T-helper 1 cell treated with Interleukin-12 subunit alpha and Interleukin-12 subunit beta and Interleukin-4 antibody, amounts not matched to agents 30 ng/mL and 1 ng/mL, for 36 hours (primary cell): ENCODE measurements around the gene HMG20B. TPM values are rescaled to one million over a fixed set of nuclear protein-coding genes. Genes with fewer than 3 reads are reported as not detected.
"Not testable (repeated sequence)": the region's sequence is repeated elsewhere in the genome, so short reads cannot be mapped to it uniquely, and the experiment has no call there.

Experiments used
- intact Hi-C: fragments of 100-400 bp; cut with micrococcal nuclease; formaldehyde crosslinking; loops from one replicate; pipeline ENCODE4 v1.15.1; 2024
- total RNA-seq: library from RNA; stranded (reverse); gene quantifications from 2 replicates; pipeline ENCODE4 v1.2.3, GENCODE V29; 2022

HMG20B gene
- total RNA-seq: 41.5 and 44.3 TPM in 2 replicates

DNA sequence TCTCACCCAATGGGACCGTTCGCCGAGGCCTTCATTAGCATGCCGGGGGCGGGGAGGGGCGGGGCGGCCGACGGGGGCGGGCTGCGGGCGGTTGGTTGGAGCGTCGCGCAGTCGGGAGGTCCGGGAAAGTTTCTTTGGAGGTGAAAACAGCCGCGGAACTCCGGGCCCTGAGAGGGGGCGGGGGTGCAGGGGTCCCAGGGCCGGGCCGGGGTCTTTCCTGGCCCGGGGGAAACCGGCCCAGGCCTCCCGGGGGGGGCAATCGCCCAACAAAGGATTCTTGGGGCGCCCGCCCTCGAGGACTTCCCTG, at the start of gene HMG20B:
Gene HMG20B (plus strand): TSS at position 90 of the 307 bp plus-strand sequence. CDS start 366 bp downstream, outside the sequence.
- intact Hi-C loops: loop anchor here (1.0 to 5.0 kb wide), 15 partner anchors 16 to 1711 kb away; partner anchors contain the start of genes EEF2, FZR1, KLF16 and MFSD12

DNA sequence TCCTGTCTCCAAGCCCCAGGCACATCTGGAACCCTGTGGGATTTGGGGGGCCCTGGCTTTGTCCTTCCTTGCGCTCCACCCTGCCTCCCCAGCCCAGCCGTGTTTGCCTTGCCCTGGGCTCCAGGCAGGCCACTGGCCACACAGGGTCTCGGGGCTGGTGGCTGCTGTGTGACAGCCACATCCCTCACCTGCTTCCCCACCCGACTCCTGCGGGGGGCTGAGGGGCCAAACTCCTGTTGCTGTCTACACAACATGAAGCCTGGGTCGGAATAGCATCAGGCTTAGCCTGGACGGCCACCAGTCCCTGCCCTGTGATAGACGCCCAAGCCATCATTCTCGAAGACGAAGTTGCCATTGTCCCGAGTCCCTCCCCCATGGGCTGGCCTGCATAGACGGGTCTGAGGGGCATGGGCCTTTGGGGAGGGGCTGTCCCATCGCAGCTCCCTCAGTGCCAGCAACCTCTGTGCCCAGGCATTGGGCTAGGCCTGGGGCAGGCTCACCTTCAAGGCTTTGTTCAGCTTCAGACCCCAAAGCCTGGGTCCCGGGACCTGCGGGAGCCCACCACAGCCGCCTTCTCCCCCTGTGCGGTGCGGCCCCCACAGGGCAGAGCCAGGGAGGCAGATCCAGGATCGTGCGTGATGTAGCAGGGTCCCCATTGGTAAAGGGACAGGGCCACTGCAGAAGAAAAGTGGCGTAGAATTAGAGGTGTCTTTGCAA, 49.2 kb upstream of the HMG20B start:
- intact Hi-C loops: no loop called here

DNA sequence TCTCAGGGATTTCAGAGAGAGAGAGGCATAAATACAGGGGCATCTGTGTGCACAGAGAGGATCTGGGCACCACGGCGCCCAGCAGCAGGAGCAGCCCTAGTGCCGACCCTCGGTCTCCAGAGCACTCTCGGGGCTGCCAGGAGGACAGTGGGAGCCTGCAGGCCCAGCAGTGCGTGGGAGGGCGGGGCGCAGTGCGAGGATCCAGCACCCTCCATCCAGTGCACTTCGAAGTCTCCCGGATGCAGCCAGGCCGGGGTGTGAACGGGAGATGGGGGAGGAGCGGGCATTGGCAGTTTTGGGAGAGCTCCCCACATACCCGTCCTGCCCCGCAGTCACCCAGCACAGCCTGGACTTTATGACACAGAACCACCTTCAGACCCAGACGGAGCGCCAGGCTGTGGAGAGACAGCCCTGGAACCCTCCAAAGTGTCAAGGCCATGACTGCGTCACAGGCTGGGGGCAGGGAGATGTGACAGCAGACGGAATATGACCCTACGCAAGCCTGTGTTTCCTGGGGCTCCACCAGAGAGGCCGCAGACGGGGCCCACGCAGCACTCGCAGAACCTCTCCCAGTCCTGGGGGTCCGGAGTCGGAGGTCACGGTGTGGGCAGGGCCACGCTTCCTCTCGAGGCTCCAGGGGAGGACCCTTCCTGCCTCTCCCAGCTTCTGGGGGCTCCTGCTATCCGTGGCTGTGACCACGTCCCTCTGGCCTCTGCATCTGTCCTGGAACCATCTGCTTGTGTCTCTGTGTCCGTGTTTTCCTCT, 48.5 kb upstream of the HMG20B start:
- intact Hi-C loops: no loop called here

DNA sequence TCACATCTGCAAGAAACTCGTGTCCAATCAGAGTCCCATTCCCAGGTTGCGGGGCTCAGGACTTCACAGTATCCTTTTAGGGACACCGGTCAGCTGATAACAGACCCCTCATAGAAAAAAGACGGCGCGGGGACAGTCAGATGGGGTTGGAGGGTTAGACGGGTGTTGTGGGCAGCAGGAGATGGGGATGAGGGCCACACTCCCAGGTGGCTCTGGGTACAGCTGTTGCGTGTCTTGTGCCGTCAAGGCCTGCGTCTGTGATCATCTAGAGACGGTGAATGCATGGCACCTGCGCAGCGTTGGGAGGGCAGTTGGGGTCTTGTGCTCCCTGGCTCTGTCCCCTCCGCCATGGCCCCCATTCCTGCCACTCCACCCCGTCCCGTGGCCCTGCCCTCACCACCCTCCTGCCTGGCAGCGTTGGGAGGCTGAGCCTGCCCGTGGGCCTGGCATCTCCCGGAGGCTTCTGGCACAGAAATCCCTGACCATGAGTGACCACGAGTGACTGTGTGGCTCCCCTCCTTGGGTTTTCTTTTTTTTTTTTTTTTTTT, 47.8 kb upstream of the HMG20B start:
- intact Hi-C loops: no loop called here

DNA sequence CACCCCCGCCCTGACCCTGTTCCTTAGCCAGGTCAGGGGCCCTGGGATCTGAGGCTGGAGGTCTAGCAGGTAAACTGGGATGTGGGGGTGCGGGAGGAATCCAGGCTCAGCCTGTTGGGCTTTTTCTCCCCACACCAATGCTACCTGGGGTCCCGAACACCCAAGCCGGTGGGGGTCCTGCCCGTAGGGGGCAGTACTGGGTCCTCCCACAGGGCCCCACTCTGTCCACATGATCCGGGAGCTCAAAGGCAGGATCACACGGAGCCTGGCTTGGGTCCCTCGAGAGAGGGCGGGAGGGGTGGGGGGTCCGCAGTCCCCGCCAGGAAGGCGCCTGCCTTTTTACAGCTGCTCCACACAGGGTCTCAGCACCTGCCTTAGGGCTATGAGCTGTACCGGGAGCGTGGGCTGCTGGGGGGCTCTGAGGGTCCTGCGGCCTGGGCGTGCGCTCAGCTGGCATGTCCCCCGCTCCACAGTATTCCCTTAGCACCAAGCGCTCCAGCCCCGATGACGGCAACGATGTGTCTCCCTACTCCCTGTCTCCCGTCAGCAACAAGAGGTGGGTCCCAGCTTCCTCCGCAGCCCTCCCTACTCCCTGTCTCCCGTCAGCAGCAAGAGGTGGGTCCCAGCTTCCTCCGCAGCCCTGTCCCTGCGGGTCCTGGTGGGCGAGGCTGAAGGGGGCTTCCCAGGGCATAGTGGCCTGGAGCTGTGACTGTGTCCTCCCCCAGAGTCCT, 46.1 kb upstream of the HMG20B start:
- intact Hi-C loops: no loop called here

DNA sequence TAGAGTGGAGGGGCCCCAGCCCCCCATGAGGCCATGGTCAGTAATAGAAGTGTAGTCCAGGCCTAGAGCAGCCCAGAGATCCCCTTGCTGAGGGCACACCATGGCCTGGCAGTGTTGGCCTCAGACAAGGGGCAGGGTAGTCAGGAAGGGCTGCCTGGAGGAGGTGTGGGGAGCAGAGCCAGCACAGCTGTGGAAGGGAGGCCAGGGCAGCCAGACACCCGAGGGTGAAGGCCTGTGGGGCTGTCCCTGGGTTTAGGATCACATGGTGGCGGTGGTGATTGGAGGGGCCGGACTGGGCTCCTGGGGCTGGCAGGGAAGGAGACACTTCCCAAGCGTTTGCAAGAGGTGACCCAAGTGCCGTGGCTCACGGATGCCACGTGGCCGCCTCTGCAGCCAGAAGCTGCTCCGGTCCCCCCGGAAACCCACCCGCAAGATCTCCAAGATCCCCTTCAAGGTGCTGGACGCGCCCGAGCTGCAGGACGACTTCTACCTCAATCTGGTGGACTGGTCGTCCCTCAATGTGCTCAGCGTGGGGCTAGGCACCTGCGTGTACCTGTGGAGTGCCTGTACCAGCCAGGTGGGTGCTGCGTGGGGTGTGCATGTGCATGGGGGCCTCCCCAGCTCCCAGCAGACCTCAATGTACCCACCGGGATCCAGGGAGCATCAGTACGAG, 45.4 kb upstream of the HMG20B start:
- intact Hi-C loops: no loop called here

DNA sequence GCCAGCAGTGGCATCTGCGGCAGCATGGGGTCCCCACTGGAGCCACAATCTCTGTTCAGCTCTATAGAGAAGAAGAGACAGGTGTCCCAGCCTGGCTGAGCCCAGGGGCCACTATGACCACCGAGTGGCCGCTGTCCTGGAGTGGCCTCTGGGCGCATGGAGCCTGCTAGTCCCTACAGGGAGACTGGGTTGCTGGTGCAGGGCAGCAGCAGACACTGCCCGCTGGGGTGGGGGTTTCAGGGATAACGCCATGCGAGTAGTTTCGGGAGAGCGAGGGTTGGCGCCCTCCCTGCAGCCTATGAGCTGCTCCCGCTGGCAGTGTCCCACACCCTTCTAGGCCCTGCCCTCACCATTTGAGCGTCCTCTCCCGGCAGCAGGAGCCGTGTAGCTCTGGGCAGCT, 44.7 kb upstream of the HMG20B start:
- intact Hi-C loops: no loop called here

DNA sequence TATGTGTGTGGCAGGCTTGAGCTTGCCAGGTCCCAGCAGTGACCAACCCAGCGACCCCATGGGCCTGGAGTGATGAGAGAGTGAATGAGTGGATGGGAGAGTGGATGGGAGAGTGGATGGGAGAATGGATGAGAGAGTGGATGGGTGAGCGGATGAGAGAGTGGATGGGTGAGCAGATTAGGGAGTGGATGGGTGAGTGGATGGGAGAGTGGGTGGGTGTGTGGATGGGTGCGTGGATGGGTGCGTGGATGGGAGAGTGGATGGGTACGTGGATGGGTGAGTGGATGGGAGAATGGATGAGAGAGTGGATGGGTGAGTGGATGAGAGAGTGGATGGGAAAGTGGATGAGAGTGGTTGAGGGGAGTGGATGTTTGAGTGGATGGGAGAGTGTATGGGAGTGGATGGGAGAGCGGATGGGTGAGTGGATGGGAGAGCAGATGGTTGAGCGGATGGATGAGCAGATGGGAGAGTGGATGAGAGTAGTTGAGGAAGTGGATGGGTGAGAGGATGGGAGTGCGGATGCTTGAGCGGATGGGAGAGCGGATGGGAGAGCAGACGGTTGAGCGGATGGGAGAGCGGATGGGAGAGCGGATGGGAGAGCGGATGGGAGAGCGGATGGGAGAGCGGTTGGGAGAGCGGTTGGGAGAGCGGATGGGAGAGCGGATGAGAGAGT, 44.1 kb upstream of the HMG20B start:
- intact Hi-C loops: no loop called here

DNA sequence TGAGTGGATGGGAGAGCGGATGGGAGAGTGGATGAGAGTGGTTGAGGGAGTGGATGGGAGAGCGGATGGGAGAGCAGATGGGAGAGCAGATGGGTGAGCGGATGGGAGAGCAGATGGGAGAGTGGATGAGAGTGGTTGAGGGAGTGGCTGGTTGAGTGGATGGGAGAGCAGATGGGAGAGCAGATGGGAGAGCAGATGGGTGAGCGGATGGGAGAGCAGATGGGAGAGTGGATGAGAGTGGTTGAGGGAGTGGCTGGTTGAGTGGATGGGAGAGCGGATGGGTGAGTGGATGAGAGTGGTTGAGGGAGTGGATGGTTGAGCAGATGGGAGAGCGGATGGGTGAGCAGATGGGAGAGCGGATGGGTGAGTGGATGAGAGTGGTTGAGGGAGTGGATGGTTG, 43.4 kb upstream of the HMG20B start:
- intact Hi-C loops: not testable (repeated sequence)

DNA sequence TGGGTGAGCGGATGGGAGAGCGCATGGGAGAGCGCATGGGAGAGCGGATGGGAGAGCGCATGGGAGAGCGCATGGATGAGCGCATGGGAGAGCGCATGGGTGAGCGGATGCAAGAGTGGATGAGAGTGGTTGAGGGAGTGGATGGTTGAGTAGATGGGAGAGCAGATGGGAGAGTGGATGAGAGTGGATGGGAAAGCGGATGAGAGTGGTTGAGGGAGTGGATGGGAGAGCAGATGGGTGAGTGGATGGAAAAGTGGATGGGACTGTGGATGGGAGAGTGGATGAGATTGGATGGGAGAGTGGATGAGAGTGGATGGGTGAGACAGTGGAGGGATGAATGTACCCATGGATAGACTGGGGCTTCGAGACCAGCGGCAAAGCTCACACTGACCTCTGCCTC, 42.4 kb upstream of the HMG20B start:
- intact Hi-C loops: no loop called here

DNA sequence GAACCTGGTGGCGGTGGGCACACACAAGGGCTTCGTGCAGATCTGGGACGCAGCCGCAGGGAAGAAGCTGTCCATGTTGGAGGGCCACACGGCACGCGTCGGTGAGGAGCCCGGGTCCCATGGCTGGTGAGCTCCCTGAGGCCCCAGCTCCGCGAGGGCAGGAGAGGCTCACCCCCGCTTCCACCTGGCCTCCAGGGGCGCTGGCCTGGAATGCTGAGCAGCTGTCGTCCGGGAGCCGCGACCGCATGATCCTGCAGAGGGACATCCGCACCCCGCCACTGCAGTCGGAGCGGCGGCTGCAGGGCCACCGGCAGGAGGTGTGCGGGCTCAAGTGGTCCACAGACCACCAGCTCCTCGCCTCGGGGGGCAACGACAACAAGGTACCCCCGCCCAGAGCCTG, 41.0 kb upstream of the HMG20B start:
- intact Hi-C loops: no loop called here

DNA sequence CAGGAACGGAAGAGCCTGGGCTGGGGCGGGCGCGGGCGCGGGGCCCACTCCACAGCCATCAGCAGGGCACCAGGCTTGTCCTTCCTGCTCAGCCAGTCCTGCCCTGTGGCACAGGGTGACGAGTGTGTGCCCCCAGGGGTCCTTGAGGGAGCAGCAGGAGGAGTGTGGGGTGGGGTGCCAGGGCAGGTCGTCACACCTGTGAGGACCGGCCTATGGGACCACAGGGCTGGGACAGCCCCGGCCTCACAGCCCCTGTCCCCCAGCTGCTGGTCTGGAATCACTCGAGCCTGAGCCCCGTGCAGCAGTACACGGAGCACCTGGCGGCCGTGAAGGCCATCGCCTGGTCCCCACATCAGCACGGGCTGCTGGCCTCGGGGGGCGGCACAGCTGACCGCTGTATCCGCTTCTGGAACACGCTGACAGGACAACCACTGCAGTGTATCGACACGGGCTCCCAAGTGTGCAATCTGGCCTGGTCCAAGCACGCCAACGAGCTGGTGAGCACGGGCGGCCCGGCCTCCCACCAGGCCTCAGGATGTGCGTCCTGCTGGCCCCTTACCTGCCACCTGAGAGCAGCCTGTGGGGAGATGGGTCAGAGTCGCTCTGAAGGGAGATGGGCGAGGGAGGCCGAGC, 40.5 kb upstream of the HMG20B start:
- intact Hi-C loops: no loop called here

DNA sequence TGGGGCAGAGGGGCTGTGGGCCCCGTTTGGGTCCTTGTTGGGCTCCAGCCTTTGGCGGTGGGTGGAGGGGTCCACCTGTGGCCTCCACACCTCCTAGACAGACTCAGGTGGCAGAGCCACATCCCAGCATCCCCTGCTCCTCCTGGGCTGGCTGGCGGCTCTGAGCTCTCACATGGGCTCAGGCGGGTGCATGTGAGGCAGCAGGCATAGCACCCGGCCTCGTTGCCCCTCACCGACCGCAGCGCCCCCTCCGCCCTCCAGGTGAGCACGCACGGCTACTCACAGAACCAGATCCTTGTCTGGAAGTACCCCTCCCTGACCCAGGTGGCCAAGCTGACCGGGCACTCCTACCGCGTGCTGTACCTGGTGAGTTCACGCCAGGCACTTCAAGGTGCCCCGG, 39.7 kb upstream of the HMG20B start:
- intact Hi-C loops: no loop called here

DNA sequence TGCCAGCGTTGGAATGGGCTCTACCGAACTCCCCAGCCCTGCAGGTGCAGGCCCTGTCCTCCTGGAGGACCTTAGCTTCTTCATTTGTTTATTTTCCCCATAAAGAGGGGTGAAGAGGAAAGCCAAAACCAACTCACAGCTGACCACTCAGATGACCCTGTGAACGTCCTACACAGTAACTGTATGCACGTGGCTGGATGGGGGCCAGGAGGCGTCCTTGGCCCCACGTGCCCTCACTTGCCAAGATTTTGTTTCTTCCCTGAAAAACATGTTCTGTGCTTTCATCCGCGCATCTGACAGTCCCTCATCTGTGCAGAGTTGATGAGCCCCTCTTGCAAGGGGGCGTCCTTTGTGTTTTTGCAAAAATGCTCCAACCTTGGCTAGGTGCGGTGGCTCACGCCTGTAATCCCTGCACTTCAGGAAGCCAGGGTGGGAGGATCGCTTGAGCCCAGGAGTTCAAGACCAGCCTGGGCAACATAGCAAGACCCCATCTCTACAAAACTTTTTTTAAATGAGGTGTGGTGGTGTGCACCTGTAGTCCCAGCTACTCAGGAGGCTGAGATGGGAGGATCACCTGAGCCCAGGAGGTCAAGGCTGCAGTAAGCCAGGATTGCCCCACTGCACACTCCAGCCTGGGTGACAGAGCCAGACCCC, 39.1 kb upstream of the HMG20B start:
- intact Hi-C loops: no loop called here

DNA sequence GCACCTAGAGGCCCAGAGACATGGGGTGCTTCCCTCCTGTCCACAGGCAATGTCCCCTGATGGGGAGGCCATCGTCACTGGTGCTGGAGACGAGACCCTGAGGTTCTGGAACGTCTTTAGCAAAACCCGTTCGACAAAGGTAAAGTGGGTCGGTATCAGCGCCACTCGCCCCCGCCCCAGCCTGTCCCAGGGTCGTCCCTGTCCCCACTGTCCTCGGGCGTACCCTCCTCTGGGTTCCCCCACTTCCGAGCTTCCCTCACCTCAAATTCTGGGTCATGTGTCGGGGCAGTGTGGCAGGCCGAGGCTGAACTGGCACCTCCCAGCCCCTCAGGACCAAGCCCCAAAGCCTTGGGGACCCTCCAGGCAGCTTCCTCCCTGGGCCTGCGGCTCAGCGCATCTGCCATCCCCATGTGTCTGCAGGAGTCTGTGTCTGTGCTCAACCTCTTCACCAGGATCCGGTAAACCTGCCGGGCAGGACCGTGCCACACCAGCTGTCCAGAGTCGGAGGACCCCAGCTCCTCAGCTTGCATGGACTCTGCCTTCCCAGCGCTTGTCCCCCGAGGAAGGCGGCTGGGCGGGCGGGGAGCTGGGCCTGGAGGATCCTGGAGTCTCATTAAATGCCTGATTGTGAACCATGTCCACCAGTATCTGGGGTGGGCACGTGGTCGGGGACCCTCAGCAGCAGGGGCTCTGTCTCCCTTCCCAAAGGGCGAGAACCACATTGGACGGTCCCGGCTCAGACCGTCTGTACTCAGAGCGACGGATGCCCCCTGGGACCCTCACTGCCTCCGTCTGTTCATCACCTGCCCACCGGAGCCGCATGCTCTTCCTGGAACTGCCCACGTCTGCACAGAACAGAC, 38.1 kb upstream of the HMG20B start:
- intact Hi-C loops: no loop called here

DNA sequence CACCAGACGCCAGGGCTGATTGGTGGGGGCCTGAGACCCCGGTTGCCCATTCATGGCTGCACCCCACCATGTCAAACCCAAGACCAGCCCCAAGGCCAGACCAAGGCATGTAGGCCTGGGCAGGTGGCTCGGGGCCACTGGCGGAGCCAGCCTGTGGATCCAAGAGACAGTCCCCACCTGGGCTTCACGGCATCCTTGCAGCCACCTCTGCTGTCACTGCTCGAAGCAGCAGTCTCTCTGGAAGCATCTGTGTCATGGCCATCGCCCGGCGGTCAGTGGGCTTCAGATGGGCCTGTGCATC, 37.6 kb upstream of the HMG20B start:
- intact Hi-C loops: no loop called here

DNA sequence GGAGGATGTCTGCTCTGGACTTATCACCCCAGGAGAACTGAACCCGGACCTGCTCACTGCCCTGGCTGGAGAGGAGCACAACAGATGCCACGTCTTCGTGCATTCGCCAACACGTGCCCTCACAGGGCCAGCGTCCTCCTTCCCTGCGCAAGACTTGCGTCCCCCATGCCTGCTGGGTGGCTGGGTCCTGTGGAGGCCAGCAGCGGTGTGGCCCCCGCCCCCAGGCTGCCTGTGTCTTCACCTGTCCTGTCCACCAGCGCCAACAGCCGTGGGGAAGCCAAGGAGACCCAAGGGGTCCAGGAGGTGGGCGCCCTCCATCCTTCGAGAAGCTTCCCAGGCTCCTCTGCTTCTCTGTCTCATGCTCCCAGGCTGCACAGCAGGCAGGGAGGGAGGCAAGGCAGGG, 37.2 kb upstream of the HMG20B start:
- intact Hi-C loops: no loop called here

DNA sequence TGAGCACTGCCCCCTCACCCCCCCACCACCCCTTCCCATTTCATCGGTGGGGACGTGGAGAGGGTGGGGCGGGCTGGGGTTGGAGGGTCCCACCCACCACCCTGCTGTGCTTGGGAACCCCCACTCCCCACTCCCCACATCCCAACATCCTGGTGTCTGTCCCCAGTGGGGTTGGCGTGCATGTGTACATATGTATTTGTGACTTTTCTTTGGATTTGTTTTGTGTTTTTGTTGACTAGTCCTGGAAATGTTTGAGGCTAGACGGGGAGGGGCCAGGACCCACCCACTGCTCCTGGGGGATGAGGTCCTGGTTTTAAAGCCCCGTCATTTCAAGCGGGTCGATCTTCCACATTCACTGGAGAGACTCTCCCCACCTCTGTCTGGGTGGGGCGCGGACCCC, 36.8 kb upstream of the HMG20B start:
- intact Hi-C loops: no loop called here

DNA sequence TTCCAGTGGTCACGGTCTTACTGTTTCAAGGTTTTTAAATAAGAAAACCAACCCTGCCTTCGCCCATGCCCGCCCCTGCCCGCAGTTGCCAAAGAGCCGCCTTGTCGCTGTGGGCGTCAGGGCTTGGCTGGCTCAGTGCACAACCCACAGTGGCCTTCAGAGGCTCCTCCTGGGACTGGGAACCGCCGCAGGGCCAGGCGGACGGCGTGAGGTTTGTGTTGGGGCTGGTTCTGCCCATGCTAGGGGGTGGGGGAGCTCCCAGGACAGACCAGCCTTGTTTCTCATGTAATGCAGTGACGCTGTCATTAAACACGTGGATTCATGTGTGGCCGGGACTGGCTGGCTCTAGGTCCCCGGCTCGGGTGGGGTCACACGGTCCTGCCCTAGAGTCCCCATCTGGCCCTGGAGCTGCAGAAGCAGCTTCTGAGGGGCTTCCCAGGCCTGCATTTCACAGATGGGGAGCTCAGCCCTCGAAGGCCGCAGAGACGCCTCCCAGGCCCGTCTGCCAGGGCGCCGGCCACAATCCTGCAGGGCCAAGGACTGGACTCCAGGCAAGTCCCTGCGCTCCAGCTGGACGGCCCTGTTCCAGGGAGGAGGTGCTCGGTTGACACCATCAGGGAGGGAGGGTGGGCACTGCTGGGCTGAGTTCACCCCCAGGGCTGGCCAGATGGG, 36.2 kb upstream of the HMG20B start:
- intact Hi-C loops: no loop called here
